ENCODE data around the gene NHS. TPM values are rescaled to one million over a fixed set of nuclear protein-coding genes. Genes with fewer than 3 reads are reported as not detected.

NHS gene
- total RNA-seq, 1 donor from 2014 or later: 12.1 TPM

DNA sequence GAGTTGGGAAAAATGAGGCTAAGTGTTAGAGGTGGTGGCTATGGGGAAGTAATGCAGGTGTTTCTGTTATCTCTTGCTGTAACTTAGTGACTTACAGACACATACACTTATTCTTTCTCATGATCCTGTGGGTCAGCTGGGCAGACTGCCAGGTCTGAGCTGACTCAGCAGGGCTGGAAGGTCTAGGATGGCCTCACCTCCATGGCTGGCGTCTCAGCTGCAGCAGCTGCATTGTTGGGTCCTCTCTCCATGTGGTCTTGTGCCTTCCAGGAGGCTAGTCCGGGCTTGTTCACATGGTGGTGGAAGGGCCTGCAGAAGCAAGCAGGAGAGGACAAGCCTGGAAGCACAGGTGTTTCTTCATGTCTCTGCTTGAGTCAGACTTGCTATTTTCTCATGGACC is 172.7 kb downstream of the NHS start:
- Mint-ChIP-seq H3K4me3 (no peak overlapping the region), H3K36me3 (no peaks in the 10 kb centered on the region), H3K9me3 (no peaks in the 10 kb centered on the region), H3K27me3 (ENCODE audit: insufficient read depth, low read depth) (peaks cover 5% of the 10 kb centered on the region), H3K27ac (no peak overlapping the region), H3K4me1 (peaks cover 57% of the 10 kb centered on the region)
- Histone ChIP-seq H3K4me3 (no peak overlapping the region), H3K4me2 (no peak overlapping the region), H2AFZ (replicated peaks) (no peak overlapping the region), H3K9me3 (ENCODE audit: low read depth) (no peaks in the 10 kb centered on the region), H3K9ac (no peak overlapping the region), H3K27ac (no peak overlapping the region), H3F3A (ENCODE audit: low read depth) (peaks cover 7% of the 10 kb centered on the region), H4K20me1 (ENCODE audit: low read depth) (peaks cover 6% of the 10 kb centered on the region), H3K4me1 (no peaks in the 10 kb centered on the region), H3K79me2 (ENCODE audit: low read depth) (no peaks in the 10 kb centered on the region), H3K36me3 (no peaks in the 10 kb centered on the region), H3K27me3 (no peaks in the 10 kb centered on the region)
- DNase-seq (ENCODE audit: low spot score): no peak
- TF ChIP-seq EZH2phosphoT487 (IDR thresholded peaks at IDR 0.05): no peak
- no peak for TF ChIP-seq EZH2 (IDR thresholded peaks at IDR 0.05)
- TF ChIP-seq, protein P1, sequence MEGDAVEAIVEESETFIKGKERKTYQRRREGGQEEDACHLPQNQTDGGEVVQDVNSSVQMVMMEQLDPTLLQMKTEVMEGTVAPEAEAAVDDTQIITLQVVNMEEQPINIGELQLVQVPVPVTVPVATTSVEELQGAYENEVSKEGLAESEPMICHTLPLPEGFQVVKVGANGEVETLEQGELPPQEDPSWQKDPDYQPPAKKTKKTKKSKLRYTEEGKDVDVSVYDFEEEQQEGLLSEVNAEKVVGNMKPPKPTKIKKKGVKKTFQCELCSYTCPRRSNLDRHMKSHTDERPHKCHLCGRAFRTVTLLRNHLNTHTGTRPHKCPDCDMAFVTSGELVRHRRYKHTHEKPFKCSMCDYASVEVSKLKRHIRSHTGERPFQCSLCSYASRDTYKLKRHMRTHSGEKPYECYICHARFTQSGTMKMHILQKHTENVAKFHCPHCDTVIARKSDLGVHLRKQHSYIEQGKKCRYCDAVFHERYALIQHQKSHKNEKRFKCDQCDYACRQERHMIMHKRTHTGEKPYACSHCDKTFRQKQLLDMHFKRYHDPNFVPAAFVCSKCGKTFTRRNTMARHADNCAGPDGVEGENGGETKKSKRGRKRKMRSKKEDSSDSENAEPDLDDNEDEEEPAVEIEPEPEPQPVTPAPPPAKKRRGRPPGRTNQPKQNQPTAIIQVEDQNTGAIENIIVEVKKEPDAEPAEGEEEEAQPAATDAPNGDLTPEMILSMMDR (IDR thresholded peaks at IDR 0.05): no peak

DNA sequence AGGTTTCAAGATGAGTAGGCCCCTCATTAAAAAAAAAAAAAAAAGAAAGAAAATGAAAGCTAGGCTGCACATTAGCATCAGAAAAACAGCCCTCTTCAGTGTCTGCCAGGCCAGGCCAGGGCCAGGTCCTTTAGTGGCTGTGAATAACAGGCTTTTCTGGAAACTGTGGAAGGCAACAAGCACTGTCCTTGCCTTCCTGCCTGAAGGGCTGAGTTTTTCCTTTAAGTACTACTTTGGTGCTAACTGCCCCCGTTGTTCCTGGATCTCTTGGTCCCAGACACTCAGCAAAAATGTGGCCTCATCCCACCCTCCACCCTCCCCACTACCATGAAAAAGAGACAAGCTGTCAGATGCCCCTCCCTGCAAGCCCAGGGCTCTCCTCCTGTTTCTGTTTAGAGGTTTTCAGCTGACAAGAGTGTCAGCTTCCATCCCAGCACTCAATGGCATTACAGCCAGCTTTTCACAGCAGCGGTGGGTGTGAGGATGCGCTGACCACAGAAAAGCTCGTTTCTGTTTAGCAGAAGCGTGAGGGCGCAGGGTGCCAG is 174.2 kb downstream of the NHS start:
- H3K36me3 Mint-ChIP-seq: no peaks in the 10 kb centered on the region
- Histone ChIP-seq H3K9ac (no peak overlapping the region), H3K4me1 (no peaks in the 10 kb centered on the region), H3K4me3 (no peak overlapping the region), H2AFZ (replicated peaks) (no peak overlapping the region), H3K9me3 (ENCODE audit: low read depth) (no peaks in the 10 kb centered on the region), H3K36me3 (no peaks in the 10 kb centered on the region), H3K27ac (no peak overlapping the region), H3F3A (ENCODE audit: low read depth) (peaks cover 7% of the 10 kb centered on the region), H3K4me2 (no peak overlapping the region), H3K79me2 (ENCODE audit: low read depth) (no peaks in the 10 kb centered on the region), H3K27me3 (no peaks in the 10 kb centered on the region), H4K20me1 (ENCODE audit: low read depth) (peaks cover 6% of the 10 kb centered on the region)
- H3K9me3 Mint-ChIP-seq: no peaks in the 10 kb centered on the region
- DNase-seq (ENCODE audit: low spot score): peak; percentile 23
- TF ChIP-seq, protein P1 (IDR thresholded peaks at IDR 0.05): no peak
- no peak for TF ChIP-seq EZH2 (IDR thresholded peaks at IDR 0.05)
- no peak for TF ChIP-seq EZH2phosphoT487 (IDR thresholded peaks at IDR 0.05)
- peaks cover 57% of the 10 kb centered on the region for H3K4me1 Mint-ChIP-seq
- peaks cover 7% of the 10 kb centered on the region for H3K27me3 Mint-ChIP-seq (ENCODE audit: insufficient read depth, low read depth)
- peak overlapping the region; percentile 80 for H3K27ac Mint-ChIP-seq
- peak overlapping the region; percentile 72 for H3K4me3 Mint-ChIP-seq

DNA sequence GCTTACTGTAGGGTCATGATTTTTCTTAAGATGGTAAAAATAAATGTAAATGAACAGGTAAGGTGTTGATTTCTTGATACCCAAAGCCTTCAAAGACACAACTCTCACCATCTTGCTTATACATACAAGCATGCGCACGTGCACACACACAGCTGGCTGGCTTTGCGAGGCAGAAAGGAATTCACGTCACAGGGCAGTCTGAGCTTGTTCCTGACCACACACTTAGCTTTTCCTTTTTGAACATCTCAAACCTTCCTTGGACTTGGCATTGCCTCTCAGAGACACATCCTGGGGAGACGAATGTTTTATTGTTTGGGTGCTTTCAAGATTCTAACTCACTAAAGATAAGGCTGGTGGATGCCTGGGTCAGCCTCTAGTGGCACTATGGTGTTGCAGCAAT is 175.0 kb downstream of the NHS start:
- TF ChIP-seq, protein P1 (IDR thresholded peaks at IDR 0.05): no peak
- TF ChIP-seq EZH2 (IDR thresholded peaks at IDR 0.05) (no peak), EZH2phosphoT487 (IDR thresholded peaks at IDR 0.05) (no peak)

More for the DNA sequence above, 175.0 kb downstream of the NHS start:
- Histone ChIP-seq H3F3A (ENCODE audit: low read depth) (peaks cover 7% of the 10 kb centered on the region), H3K27me3 (no peaks in the 10 kb centered on the region), H3K9me3 (ENCODE audit: low read depth) (no peaks in the 10 kb centered on the region), H4K20me1 (ENCODE audit: low read depth) (peaks cover 6% of the 10 kb centered on the region), H3K79me2 (ENCODE audit: low read depth) (no peaks in the 10 kb centered on the region), H2AFZ (replicated peaks) (no peak overlapping the region), H3K4me2 (no peak overlapping the region), H3K27ac (no peak overlapping the region), H3K4me3 (no peak overlapping the region), H3K9ac (no peak overlapping the region), H3K36me3 (no peaks in the 10 kb centered on the region), H3K4me1 (no peaks in the 10 kb centered on the region)
- DNase-seq (ENCODE audit: low spot score): no peak
- Mint-ChIP-seq H3K4me1 (peaks cover 63% of the 10 kb centered on the region), H3K9me3 (no peaks in the 10 kb centered on the region), H3K27ac (no peak overlapping the region), H3K4me3 (no peak overlapping the region), H3K36me3 (no peaks in the 10 kb centered on the region), H3K27me3 (ENCODE audit: insufficient read depth, low read depth) (peaks cover 8% of the 10 kb centered on the region)

Data from neural progenitor cell (in vitro differentiated cells).